MM.1S (cell line): ENCODE data around the gene SCART1.

Experiments used
- CTCF ChIP-seq: fragments of 300-600 bp; sonication (generic); IDR thresholded peaks from 2 replicates; pipeline ENCODE4 v1.5.1; 2016; ENCODE audit warnings: antibody characterized with exemption, low read length, mixed read lengths
- EZH2 ChIP-seq: fragments of 300-600 bp; sonication (generic); optimal IDR thresholded peaks from 2 replicates; pipeline ENCODE3; 2017; ENCODE audit warnings: low read depth, mild to moderate bottlenecking, antibody characterized with exemption, low read length, mixed read lengths

- no peak for TF ChIP-seq CTCF
- no peak for TF ChIP-seq EZH2
These were observed 7.7 kb upstream of the SCART1 start for GRCh38 chr10:133445751-133446708.
